HEK293T (cell line): ENCODE results near the gene KLK13.

ENCODE experiments used
- ARNT ChIP-seq: fragments of 450-650 bp; IDR thresholded peaks from 2 replicates; pipeline ENCODE4 v1.6.1; 2017; ENCODE audit warnings: mild to moderate bottlenecking
- BHLHE40 ChIP-seq: fragments of 450-650 bp; IDR thresholded peaks from 2 replicates; pipeline ENCODE4 v1.6.1; 2016; ENCODE audit warnings: mild to moderate bottlenecking, moderate library complexity, borderline replicate concordance
- ELF4 ChIP-seq: fragments of 450-650 bp; IDR thresholded peaks from 2 replicates; pipeline ENCODE4 v1.6.1; 2017; ENCODE audit warnings: antibody characterized with exemption
- FOXA1 ChIP-seq: fragments of 450-650 bp; IDR thresholded peaks from 2 replicates; pipeline ENCODE4 v1.6.1; 2016; ENCODE audit warnings: mild to moderate bottlenecking
- FOXK2 ChIP-seq: fragments of 450-650 bp; IDR thresholded peaks from 2 replicates; pipeline ENCODE4 v1.6.1; 2016; ENCODE audit warnings: mild to moderate bottlenecking
- FOXM1 ChIP-seq: fragments of 450-650 bp; IDR thresholded peaks from 2 replicates; pipeline ENCODE4 v1.6.1; 2017; ENCODE audit warnings: mild to moderate bottlenecking, borderline replicate concordance
- HDGF ChIP-seq: fragments of 450-650 bp; IDR thresholded peaks from 2 replicates; pipeline ENCODE4 v1.6.1; 2017; ENCODE audit warnings: antibody characterized with exemption, borderline replicate concordance
- L3MBTL2 ChIP-seq: fragments of 450-650 bp; conservative IDR thresholded peaks from 2 replicates; pipeline ENCODE4 v1.6.1; 2016; ENCODE audit warnings: mild to moderate bottlenecking
- PKNOX1 ChIP-seq: fragments of 450-650 bp; IDR thresholded peaks from 2 replicates; pipeline ENCODE4 v1.6.1; 2016
- SUZ12 ChIP-seq: fragments of 450-650 bp; IDR thresholded peaks from 2 replicates; pipeline ENCODE4 v1.6.1; 2016; ENCODE audit warnings: mild to moderate bottlenecking
- TARDBP ChIP-seq: fragments of 450-650 bp; IDR thresholded peaks from 2 replicates; pipeline ENCODE4 v1.6.1; 2016

GRCh38 chr19:51110666-51110971 is 45.7 kb upstream of the KLK13 start:
- no peak for TF ChIP-seq L3MBTL2
- no peak for TF ChIP-seq PKNOX1
- no peak for TF ChIP-seq ELF4
- no peak for TF ChIP-seq TARDBP
- TF ChIP-seq BHLHE40, result no peak
- TF ChIP-seq FOXM1, result no peak
- no peak for TF ChIP-seq HDGF
- no peak for TF ChIP-seq SUZ12
- TF ChIP-seq FOXK2, result no peak
- TF ChIP-seq ARNT, result no peak
- no peak for TF ChIP-seq FOXA1
